HG02885 (cell line): ENCODE results near the gene TRAF3.
A peak's percentile ranks its signal among the peaks of the same experiment; 100 is the strongest.

ENCODE experiments used
- ATAC-seq: cut with Tn5 transposase; IDR thresholded peaks from one replicate; pipeline ENCODE4 v1.9.1; 2021; ENCODE audit warnings: mild to moderate bottlenecking; ENCODE audit not compliant: unreplicated experiment, poor library complexity

Gene TRAF3

GRCh38 chr14:102929241-102930137 is 152.2 kb downstream of the TRAF3 start:
- no peak for ATAC-seq

- no peak for ATAC-seq
These were observed 153.0 kb downstream of the TRAF3 start for GRCh38 chr14:102930138-102930752.

- peak; percentile 47 for ATAC-seq
These were observed 153.7 kb downstream of the TRAF3 start for GRCh38 chr14:102930753-102931579.

GRCh38 chr14:102931580-102932285 is 154.5 kb downstream of the TRAF3 start:
- no peak for ATAC-seq

- no peak for ATAC-seq
These were observed 155.4 kb downstream of the TRAF3 start for GRCh38 chr14:102932484-102933248.

GRCh38 chr14:102933618-102934231 is 156.5 kb downstream of the TRAF3 start:
- no peak for ATAC-seq

GRCh38 chr14:102935756-102936155 is 158.5 kb downstream of the TRAF3 start:
- ATAC-seq: no peak

GRCh38 chr14:102937331-102938175 is 160.3 kb downstream of the TRAF3 start:
- ATAC-seq: no peak

- no peak for ATAC-seq
These were observed 160.9 kb downstream of the TRAF3 start for GRCh38 chr14:102938191-102938590.

- ATAC-seq: no peak
These were observed 162.1 kb downstream of the TRAF3 start for GRCh38 chr14:102939329-102939728.

GRCh38 chr14:102939820-102940561 is 162.7 kb downstream of the TRAF3 start:
- ATAC-seq: no peak

- no peak for ATAC-seq
These were observed 163.6 kb downstream of the TRAF3 start for GRCh38 chr14:102940729-102941362.

GRCh38 chr14:102941419-102942011 is 164.3 kb downstream of the TRAF3 start:
- no peak for ATAC-seq

- ATAC-seq: no peak
These were observed 164.8 kb downstream of the TRAF3 start for GRCh38 chr14:102942069-102942468.

GRCh38 chr14:102943454-102943853 is 166.2 kb downstream of the TRAF3 start:
- ATAC-seq: no peak

GRCh38 chr14:102943979-102944378 is 166.7 kb downstream of the TRAF3 start:
- no peak for ATAC-seq
